Skin of body (tissue), 2 donors: ENCODE results near the gene DBX2. TPM values are rescaled to one million over a fixed set of nuclear protein-coding genes. Genes with fewer than 3 reads are reported as not detected.
"Not testable (repeated sequence)": the region's sequence is repeated elsewhere in the genome, so short reads cannot be mapped to it uniquely, and the experiment has no call there.

Source experiments
- DNase-seq: peaks from one replicate; lab custom pipeline; 2025; lab: John Stamatoyannopoulos, UW
- total RNA-seq: library from RNA; depleted of rRNA; stranded (reverse); fragments of >200 nt; gene quantifications from one replicate; pipeline ENCODE4 v1.2.3, GENCODE V29; 2014

The DBX2 gene
- total RNA-seq = 0.10 TPM

DNA sequence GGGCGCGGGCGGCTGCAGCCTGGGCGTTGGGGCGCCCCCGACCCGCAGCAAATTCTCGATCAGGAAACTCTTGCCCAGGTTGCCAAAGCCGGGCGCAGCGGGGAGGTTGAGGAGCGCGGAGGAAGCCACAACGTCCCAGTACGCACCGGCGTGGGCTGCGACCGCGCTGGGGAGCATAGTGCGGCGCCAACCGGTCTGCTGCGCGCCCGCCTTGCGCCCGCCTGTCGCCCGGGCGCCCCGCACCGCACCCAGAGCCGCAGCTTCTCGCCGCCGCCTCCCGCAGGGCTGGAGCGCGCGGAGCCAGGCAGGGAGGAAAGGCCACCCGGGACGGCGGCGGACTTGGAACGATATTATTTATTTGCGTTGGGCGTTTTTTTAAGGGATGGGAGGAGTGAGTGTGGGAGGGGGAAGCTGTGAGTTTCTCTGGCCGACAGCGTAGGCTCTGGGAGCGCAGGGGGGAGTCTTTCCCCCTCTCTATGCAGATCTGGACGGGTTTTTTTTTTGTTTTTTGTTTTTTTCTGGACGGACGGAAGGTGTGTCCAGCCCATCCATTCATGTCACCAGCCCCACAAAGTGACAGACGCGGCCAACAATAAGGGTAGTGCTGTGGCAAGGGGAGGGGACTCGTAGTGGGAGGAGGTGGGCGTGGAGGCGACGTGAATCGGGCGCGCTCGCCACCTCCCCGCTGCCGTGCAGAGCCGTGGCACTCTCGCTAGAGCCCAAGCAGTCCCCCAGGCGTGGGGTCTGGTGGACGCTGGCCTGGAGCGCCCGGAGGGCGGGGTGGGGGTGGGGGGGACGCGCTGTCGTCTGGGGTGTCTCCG, at the start of gene DBX2:
TSS of gene DBX2 (minus strand) at position 349 of the 821 bp plus-strand sequence. CDS start at position 177, 172 bp downstream.
- DNase-seq = no peak

DNA sequence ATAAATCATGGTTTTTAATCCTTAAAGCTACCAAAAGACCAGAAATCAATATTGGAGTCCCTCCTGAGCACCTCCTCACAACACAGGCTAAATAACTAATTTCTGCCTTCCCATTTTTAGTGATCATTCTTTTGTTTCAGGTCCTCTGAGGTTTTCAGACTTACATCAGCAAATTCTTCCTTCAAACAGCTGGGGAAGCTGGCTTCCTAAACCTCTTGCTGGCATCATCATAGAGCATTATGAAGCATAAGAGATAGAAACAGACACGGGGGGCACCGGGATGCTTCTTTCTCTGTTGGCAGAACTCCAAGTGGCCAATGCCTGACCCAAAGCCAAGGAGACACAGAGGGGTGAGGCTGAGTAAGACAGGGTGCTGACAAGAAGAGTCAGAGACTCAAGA, 47.9 kb upstream of the DBX2 start:
- DNase-seq = no peak

DNA sequence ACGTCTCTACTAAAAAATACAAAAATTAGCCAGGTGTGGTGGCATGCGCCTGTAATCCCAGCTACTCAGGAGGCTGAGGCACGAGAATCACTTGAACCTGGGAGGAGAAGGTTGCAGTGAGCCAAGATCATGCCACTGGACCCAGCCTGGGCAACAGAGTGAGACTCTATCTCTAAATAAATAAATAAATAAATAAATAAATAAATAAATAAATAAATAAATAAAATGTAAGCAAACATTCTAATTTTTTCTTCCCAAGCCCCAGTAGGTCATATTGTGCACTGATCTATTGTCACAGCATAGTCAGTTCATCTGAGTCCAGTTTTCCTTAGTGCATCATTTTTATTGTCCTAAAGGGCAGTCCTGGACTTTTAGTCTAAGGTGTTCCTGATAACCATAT, 44.5 kb upstream of the DBX2 start:
- DNase-seq = not testable (repeated sequence)

GRCh38 chr12:45093051-45093450, 42.2 kb upstream of the DBX2 start:
- no peak for DNase-seq

GRCh38 chr12:45089411-45090075, 38.6 kb upstream of the DBX2 start:
- no peak for DNase-seq

GRCh38 chr12:45088608-45089007, 37.7 kb upstream of the DBX2 start:
- no peak for DNase-seq

DNA sequence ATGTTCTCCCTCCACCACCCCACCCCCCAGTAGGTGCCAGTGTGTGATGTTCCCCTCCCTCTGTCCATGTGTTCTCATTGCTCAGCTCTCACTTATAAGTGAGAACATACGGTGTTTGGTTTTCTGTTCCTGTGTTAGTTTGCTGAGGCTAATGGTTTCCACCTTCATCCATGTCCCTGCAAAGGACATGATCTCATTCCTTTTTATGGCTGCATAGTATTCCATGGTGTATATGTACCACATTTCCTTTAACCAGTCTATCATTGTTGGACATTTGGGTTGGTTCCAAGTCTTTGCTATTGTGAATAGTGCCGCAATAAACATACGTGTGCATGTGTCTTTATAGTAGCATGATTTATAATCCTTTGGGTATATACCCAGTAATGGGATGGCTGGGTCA, 33.3 kb upstream of the DBX2 start:
- DNase-seq = not testable (repeated sequence)

- no peak for DNase-seq
Measured at GRCh38 chr12:45077251-45077650, 26.4 kb upstream of the DBX2 start.

DNA sequence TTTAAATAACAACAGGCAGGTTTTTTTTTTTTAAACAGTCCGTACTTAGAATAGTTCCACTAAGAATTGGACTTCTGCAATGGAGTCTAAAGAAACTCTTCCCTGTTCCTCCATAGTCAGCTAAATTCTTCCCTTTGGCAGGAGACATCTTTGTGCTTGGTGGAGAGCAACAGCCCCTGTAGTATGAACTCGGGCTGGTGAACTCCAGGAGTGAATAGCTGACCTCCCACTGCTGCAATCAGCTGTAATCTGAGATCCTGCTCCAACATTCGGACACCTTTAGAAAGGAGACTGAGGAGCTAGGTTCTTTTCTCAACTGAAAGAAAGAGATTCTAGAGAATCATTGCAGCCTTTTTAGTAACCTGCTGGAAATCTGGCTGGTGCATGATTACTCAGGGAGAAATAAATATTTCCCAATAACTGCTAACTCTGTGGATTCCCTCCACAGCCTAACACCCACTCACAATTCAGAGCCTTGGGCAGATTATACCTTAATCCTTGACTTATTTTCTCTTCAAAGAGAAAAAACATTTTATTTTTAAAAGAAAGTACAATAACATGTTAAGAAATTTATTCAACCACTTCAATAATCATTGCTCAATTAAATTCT, 25.6 kb upstream of the DBX2 start:
- DNase-seq = no peak

DNA sequence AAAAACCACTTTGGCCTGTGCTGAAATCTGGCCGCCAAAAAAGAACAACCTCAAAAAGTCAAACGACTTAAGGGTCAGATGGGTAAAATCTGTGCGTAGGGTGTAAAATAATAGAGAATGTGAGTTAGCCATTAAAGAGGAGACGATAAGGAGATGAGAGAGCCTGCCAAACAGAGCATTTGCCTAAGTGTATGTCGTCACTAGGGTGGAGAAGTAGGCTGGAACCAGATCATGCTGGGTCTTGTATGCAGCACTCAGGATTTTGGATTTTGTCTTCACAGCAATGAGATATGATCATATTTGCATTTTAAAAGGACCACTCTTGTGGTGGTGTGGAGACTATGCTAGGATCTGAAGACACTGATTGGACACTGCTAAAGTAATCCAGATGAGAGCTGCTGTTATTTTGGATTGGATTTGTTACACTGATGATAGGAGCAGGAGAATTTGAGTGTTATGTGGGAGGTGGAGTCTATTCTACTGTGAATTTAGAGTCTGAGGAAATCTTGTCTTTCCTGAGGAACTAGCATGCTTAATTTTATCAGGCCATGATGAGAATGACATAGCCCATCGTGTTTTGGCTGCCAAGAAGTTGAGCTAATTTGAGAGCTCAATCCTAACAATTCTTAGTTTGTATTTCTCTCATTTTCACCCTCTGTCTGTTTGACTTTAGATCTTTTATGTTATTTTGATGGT, 24.8 kb upstream of the DBX2 start:
- DNase-seq = no peak

DNA sequence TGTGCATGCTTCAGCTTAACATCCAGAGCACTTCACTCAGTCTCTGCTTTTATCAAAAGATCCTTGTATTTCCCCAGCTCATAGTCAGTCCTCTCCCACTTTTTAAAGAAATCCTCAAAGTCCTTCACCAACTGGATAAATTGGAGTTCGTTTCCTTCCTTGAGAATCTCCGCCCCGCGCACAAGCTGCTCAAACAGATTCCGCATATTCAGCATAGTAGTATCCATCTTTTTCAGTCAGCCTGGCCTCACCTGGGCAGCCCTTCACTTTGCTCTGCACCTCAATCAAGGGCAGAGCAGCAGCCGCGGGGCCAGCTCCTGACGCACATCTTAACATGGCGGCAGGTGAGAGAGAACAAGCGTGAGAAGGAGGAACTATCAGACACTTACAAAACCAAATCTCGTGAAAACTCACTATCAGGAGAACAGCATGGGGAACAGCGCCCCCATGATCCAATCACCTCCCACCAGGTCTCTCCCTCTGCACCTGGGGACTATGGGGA, 14.3 kb upstream of the DBX2 start:
- DNase-seq = no peak

GRCh38 chr12:45060976-45061375, 10.1 kb upstream of the DBX2 start:
- no peak for DNase-seq

- DNase-seq = no peak
Measured at GRCh38 chr12:45051572-45052125, 750 bp upstream of the DBX2 start.

- no peak for DNase-seq
Measured at GRCh38 chr12:45049912-45050750, 768 bp downstream of the DBX2 start.

DNA sequence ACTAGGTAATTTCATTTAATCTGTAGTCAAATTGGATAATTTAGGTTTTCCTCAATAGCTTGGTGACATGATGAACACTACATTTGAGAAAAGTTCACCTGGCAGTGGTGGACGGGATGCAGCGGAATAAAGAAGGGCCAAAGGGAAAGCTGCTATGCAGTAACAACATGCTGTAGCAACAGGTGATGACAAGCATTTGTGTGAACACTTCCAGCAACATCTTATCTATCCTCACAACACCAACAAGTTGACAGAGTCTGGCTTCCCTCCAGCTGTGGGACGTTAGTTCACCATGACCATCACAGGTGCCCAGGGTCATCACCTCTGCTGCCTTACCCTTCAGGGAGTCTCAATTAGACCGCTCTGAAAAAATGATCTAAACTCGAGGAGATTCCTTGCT, 8.3 kb downstream of the DBX2 start:
- DNase-seq = no peak

- DNase-seq = no peak
Measured at GRCh38 chr12:45040977-45041376, 9.9 kb downstream of the DBX2 start.

- DNase-seq = no peak
Measured at GRCh38 chr12:45039757-45040156, 11.1 kb downstream of the DBX2 start.

DNA sequence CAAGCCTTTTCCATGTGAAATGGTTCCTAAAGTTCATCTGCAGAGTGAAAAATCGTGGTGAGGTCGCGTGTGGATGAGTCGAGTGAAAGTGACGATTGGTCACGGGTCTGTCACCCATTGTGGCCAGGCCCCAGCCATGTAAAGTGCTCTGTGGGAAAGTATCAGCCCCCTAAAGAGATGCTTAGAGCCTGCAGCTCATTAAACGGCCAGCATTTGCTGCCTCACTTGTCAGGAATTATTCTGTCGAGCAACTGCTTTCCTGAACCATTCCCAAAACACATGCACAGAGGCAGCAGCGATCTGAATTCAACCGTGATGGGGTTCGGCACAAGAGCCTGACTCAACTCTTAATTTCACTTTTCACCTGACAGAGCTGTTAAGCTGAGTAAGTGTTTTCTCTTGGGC, 16.0 kb downstream of the DBX2 start:
- no peak for DNase-seq

GRCh38 chr12:45017916-45018315, 33.0 kb downstream of the DBX2 start:
- DNase-seq = no peak

DNA sequence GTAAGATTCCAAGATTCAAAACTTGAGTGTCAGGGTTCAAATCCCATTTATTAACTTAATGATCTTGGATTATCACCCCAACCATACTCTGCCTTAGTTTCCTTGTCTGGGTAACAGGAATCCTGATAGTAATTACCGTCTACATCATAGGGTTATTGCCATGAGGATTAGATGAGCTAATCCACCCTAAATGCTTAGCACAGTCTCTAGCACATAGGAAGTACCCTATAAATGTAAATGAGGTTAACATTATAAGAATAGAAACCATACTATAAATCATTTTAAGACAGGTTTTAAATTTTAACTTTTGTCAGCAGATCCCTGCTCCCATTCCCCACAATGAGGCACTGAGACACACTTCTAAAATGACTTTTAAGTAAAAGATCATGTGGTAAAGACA, 36.5 kb downstream of the DBX2 start:
- DNase-seq = peak; percentile 56
